ENCODE results near the gene ABCA8.
"Not testable (repeated sequence)": the region's sequence is repeated elsewhere in the genome, so short reads cannot be mapped to it uniquely, and the experiment has no call there.

DNA sequence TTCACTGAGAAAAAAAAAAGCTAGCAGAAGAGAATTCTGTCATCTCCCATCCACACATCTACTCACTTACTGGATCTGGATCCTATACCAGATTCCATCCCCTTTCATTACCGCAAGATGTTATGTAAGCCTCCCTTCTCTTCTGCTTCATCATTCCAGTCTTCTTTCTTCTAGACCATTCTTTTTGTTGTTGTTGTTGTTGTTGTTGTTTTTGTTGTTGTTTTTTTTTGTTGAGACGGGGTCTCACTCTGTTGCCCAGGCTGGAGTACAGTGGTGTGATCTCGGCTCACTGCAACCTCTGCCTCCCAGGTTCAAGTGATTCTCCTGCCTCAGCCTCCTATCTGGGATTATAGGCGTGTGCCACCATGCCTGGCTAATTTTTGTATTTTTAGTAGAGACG lies 131.0 kb downstream of the ABCA8 start:
- TF ChIP-seq POLR2A (IDR thresholded peaks at IDR 0.05; ENCODE audit: low read length); SMC3 (IDR thresholded peaks at IDR 0.05); CBX2 (IDR thresholded peaks at IDR 0.05; ENCODE audit: borderline replicate concordance, low read depth); JUN (IDR thresholded peaks at IDR 0.05); EP300 (IDR thresholded peaks at IDR 0.05); HOXA7 (CRISPR knock-in tag; IDR thresholded peaks at IDR 0.05); RAD21 (conservative IDR thresholded peaks at IDR 0.05 in 1 of 2, IDR thresholded peaks at IDR 0.05 in 1 of 2); SREBF2 (IDR thresholded peaks at IDR 0.05): not testable (repeated sequence)
- TF ChIP-seq, protein P1, sequence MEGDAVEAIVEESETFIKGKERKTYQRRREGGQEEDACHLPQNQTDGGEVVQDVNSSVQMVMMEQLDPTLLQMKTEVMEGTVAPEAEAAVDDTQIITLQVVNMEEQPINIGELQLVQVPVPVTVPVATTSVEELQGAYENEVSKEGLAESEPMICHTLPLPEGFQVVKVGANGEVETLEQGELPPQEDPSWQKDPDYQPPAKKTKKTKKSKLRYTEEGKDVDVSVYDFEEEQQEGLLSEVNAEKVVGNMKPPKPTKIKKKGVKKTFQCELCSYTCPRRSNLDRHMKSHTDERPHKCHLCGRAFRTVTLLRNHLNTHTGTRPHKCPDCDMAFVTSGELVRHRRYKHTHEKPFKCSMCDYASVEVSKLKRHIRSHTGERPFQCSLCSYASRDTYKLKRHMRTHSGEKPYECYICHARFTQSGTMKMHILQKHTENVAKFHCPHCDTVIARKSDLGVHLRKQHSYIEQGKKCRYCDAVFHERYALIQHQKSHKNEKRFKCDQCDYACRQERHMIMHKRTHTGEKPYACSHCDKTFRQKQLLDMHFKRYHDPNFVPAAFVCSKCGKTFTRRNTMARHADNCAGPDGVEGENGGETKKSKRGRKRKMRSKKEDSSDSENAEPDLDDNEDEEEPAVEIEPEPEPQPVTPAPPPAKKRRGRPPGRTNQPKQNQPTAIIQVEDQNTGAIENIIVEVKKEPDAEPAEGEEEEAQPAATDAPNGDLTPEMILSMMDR (IDR thresholded peaks at IDR 0.05): not testable (repeated sequence)
- TF ChIP-seq, protein P2, sequence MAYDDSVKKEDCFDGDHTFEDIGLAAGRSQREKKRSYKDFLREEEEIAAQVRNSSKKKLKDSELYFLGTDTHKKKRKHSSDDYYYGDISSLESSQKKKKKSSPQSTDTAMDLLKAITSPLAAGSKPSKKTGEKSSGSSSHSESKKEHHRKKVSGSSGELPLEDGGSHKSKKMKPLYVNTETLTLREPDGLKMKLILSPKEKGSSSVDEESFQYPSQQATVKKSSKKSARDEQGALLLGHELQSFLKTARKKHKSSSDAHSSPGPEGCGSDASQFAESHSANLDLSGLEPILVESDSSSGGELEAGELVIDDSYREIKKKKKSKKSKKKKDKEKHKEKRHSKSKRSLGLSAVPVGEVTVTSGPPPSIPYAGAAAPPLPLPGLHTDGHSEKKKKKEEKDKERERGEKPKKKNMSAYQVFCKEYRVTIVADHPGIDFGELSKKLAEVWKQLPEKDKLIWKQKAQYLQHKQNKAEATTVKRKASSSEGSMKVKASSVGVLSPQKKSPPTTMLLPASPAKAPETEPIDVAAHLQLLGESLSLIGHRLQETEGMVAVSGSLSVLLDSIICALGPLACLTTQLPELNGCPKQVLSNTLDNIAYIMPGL (CRISPR knock-in tag; IDR thresholded peaks at IDR 0.05; ENCODE audit: borderline replicate concordance): not testable (repeated sequence)
- TF ChIP-seq, protein P3, sequence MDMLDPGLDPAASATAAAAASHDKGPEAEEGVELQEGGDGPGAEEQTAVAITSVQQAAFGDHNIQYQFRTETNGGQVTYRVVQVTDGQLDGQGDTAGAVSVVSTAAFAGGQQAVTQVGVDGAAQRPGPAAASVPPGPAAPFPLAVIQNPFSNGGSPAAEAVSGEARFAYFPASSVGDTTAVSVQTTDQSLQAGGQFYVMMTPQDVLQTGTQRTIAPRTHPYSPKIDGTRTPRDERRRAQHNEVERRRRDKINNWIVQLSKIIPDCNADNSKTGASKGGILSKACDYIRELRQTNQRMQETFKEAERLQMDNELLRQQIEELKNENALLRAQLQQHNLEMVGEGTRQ (IDR thresholded peaks at IDR 0.05): not testable (repeated sequence)
- TF ChIP-seq, protein P4, sequence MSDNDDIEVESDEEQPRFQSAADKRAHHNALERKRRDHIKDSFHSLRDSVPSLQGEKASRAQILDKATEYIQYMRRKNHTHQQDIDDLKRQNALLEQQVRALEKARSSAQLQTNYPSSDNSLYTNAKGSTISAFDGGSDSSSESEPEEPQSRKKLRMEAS (IDR thresholded peaks at IDR 0.05): not testable (repeated sequence)
